SW480 (cell line): ENCODE results near the gene PPP2R2C.

Experiments used
- DNase-seq: peaks from one replicate; pipeline ENCODE4 v3.0.0-alpha.2; 2016; ENCODE audit warnings: low spot score

PPP2R2C gene

DNA sequence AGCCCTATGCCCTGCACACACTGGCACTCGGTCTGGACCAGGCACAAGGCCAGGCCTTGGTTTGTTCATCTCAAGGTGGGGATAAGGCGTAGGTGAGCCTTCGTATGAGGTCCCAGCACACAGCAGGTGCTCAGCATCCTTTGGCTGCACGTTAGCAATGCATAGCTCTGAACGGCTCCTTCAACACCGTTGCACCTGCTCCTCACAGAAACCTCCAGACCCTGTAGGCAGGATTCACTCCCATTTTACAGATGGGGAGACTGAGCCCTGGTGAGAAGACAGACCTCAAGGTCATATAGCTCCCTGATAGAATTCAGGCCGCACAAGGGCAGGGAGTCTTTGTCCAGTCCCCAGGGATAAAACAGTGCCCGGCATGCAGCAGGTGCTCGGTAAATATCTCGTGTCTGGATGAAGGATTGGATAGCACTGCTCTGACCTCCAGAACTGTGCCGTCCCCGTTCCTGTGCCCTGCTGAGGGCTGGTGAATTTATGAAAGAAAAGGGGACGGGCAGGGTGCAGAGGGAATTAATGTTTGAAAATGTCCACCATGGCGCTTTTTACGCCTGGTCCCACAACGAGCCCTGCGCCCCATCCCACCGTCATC lies 2.4 kb downstream of the PPP2R2C start:
- no peak for DNase-seq

DNA sequence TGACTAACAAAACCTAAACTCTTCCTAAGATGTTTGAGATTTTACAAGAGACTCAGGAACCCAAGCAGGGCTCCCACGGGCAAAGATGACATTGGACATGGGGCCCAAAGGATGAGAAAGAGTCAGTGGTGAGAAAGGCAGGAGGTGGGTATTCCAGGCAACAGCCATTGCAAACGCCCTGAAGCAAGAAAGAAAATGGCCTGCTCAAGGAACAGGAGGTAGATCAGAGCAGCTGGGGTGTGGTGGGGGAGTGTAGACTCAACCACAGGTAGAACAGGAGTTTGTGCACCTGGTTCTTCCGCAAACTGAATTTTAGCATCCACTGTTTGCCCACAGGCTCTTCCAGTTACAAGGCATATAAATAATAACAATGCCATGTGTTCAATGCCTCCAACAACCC lies 3.3 kb downstream of the PPP2R2C start:
- DNase-seq, result no peak

DNA sequence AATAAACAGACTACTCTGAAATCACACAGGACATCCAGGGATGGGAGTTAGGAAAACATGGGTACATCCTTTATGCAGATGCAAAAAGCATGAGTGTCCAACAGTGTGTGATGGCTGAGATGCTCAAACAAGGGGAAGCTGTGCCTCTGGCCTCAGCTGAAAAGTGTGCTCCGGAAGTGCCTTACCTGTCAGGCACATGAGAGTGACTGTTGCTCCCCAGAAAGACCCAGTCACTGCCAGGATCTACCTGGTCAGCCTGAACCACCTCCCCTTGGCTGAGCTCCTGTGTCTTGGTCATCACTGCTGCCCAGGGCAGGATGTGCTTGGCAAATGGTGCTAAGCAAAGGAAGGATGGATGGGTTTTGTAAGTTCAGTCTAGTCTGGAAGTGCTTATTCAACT lies 4.0 kb downstream of the PPP2R2C start:
- no peak for DNase-seq

DNA sequence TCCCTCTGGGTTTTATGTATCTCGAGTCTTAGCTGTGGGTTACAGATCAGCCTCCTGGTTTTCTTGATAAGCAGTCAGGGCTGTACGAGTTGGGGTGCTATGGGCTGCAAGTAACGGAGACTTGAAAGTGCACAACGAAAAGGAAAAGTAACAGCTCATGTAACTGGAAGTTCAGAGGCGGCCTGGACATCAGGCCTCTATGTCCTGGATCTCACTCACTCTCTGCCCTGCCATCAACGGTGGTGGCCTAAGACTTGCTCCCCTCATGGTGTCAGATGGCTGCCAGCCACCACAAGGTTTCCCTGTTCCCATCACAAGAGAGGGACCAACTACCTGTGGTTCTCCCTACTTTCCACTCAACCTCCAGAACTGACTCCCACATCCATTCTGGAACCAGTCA lies 4.8 kb downstream of the PPP2R2C start:
- no peak for DNase-seq

DNA sequence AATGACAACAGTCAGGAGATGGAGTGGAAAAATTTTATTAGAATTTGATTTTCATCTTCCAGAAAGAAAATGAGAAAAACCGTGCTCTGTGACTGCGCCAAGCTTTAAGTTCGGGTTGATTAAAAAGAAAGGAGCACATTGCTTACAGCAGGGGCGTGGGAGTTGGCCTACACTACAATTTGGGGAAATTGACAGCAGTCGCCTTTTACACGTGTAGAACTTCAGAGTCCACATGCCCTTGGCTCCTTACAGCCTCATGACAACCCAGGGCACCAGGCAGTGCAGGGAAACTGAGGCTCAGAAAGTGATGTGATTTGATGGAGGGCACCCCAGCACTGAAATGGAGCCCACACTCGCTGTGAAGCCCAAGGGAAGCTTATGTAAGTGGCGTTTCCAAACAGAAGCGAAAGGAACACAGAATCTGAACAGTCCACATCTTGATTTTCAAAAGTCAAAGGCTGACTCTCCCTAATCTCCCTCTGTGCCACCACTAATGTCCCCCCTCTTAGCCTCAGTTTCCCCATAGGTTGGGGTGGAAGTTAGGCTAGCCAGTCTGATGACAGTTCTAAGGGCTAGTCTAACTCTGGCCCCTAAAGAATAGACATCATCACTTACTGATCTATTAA lies 5.5 kb downstream of the PPP2R2C start:
- DNase-seq, result no peak

DNA sequence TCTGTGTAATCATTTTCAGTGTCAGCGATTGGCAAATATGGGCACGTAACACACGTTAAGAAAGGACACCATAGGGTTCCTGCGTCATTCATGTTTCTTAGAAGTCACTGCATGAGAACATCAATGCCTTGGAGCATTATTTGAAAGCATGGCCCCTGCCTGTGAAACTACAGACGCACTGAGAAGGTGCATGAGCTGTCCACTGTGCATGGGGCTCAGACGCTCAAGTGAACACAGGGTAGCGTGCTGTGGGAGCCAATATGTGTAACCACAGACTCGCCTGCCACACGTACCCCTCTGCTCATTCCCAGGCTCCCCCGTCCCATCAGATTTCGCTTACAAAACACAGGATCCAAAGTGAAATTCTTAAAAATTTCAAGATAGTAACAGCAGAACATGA lies 6.5 kb downstream of the PPP2R2C start:
- no peak for DNase-seq

DNA sequence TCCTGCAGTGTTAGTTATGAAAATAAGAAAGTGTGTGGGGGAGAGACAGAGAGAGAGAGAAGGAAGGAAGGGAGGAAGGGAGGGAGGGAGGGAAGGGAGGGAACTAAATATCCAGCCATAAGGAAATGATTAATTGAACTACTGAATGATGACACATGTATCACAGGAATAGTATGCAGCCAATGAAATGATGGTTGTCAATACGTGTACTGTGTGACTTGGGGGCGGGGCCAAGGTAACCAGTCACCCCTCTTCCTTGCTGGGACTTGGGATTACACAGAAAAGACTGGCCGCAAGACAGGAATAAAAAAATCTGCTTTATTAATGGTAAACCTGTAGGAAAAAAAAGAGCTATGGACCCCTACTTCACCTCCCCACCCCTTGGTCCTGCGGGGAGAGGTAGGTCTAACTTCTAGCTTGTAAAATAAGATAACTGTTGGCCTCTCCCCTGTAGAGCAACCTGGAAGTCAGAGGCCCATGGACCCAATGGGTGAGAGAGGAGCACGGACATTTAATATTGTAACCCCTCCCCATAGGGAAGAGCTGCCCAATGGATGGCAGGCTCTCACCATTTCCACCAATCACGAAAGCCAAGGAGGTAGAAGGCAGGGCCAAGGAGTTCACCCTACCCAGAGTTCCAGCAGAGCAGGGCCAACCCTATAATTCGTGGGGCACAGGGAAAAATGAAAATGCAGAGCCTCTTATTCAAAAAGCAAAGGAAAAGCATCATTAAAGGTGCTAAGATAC lies 7.4 kb downstream of the PPP2R2C start:
- DNase-seq, result peak; percentile 26

DNA sequence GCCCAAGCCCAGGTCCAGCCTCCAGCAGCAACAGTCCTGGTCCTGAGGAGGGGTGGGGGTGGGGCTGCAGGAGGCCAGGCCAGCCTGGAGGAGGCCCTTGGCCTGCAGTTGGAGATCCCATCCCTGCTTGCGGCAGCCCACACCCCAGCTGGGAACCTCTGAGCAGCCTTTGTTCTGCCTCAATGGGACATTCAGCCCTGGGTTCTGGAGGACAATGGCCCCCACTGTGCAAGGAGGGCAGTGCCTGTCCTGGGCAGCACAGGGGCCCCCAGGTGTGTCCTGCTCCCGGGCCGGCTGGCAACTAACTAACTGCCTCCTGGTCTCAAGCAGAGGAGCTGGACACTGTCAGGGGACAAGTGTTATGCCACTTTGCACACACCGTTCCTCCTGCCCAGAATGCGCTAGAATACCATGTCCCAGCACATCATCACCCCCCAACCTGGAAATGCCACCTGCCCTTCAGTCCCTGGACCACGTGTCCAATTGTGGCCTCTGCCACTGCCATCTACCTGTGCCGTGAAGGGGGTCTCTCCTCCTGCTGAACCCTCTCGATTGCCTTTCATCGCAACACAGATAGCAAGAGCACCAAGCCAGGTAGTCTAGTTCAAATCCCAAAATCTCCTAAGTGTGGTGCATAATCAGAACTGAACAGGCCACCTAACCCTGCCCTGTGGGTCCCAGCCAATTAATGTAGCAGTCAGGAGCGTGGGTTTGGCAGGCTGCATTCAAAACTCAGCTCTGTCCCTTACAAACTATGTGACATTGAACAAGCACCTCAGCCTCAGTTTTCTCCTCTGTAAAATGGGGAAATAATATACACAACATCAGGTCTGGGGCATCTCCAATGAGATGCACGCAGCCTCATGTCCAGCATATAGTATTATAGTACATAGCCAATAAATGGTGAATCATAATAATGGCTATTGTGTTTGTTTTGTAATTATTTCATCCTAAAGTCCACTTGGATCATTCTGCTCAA lies 8.8 kb downstream of the PPP2R2C start:
- DNase-seq, result no peak

DNA sequence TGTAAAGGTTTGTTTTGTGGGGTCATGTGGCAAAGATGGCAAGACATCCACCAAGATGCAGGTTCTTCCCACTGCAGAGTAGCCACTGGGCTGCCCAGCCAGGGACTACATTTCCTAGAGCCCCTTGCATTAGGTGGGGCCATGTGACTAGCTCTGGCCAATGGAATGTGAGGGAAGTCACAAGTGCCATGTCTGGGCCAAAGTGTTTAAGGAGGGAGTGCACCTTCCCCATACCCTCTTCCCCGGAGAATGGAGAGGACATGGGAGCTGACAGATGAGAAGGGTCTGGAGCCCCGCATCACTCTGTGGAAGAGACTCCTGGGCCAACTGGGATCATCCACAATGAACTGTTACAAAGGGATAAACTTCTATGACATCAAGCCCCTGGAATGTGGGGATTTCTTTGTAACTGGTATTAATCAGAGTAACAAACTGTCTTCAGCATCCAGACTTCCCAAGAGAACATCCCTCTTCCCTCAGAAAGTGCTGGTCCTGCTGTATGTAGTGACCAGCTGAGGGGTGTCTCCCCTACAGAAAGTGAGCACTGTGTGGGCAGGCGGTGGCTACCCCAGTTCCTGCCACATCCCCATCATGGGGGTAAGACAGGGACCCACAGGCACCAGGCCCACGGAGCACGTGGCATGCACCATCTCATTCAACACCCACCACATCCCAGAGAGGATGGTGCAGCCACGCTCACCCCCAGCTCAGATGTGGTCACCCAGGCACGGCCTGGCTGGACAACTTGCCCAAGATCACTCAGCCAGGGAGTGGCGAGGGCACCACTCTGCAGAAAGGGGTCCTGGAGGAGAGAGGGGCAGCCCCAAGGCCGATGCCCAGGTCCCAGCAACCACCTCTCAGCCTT lies 10.9 kb downstream of the PPP2R2C start:
- no peak for DNase-seq

DNA sequence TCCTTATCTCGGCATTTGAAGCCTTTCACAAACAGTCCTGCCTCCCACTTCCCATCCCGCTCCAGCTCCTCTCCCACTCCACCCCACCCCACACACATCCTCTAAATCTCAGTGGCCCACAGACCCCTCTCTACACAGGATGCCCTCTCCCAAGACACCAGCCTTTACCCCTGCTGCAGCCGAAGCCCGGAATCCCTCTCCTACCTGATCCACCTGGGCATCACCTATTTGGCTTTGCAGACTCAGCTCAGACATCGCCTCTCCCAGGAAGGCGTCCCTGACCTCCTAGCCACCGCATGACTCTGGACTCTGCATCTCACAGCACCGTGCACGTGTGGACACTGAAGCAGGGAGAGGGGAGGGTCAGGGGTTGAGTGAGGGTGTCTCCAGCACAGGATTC lies 11.5 kb downstream of the PPP2R2C start:
- DNase-seq, result no peak

DNA sequence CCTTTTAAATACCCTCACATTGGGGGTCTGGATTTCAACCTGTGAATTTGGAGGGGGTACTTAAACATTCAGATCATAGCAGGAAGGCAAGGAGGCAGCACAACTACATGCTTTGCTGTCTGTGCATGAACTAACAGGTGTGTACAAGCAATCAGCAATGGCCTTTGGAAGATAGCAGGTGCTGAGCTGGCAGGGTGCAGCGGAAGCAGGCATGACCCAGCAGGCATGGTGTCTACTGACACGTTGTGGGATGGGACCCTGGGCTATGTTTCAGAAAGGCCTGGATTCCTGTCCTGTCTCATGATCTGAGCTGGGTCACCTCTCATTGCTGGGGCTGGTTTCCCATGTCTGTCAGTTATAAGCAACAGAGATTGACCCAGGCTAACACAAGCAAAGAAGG lies 13.9 kb downstream of the PPP2R2C start:
- no peak for DNase-seq

DNA sequence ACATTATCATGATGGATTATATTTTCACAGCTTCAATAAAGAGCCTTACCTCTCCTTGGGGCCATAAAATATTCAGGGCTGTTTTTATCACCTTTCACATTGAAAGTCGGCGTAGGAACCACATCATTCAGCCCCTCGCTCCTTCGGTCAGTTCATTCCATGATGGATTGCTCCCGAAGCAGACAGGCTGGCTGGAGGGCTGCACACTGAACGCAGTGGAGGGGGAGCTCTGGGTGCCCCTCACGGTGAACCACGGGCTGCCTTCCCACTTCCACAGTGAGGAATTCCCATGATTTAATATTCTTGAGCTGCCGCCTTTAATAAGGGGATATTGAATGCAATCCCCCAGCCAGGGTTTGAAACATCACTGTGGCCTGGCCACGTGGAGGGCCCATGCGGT lies 16.0 kb downstream of the PPP2R2C start:
- DNase-seq, result no peak

DNA sequence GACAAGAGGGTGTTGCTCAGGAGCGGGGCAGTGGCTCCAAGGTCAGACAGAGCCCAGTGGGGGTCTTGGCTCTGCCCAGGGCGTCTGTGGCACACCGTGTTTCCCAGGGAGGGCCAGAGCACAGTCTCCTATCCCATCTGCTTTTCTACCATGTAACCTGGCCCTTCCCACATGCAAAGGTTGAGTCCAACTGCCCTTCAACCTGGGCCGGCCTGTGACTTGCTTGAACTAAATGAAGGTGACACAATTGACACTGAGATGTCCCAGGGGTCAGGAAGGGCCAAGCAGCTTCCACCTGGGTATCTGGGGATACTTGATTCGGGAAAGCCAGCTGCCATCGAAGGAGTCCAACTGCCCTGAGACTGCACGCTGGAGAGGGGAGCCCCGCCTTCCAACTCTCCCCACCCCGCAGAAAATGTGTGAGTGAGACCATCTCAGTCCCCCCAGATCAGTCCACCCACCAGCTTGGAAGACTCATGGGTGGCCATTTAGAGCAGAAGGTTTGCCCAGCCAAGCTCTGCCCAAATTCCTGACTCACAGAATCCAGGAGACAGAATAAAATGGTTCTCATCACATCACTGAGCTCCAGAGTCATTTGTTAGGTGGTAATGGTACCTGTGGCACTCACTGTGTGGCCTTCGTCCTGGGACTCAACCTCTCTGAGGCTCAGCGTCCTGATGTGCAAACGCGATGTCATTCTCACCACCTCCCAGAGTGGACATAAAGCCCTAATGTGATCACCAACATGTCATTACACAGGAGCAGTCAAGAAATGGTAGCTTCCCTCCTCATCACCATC lies 18.1 kb downstream of the PPP2R2C start:
- no peak for DNase-seq

DNA sequence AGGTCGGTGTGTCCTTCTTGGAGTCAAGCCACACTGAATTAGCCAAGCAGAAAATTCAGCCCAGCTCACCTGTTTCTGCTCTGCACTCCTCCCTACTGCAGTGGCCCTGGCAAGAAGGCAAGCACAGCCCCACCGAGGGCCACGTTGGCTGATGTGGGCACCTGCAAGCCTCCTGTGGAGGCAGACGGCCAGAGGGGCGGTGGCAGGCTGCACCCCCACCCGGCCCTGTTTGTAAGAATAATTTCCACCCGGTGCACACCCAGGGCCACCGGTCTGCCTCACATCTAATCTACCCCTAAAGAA lies 18.8 kb downstream of the PPP2R2C start:
- no peak for DNase-seq

DNA sequence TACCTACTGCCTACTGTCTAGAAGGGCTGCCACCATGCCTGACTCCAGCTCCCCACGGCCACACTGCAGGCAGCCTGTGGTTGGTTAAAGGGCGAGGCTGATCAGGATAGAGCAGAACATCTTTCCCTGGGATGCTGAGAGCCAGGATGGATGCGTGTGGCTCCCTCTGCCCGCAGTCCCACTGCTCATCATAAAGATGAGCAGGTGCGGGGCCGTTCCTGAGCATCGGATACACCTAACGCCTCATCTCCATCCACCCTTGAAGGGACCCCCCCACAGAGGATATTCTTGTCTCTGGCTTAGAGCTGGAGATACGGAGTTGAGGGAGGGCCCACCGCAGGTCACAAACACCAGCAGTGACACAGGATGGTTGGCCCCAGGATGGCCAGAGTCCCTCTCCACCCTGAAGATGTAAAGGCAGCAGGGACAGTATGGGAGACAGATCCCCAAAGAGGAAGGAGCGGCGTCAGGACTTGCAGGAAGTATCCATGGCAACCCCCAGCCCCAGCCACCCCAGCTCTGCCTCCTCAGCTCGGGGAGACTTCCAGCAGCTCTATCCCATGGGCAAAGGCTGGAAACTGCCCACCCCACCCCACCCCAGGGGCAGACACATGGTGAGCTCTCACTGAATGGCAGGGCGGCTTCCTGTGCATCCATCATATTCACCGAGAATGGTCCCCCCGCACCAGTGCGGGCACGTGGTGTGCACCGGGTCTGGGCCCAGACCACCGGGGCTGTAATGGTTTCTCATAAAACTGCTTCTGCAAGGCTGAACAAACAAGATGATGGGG lies 19.3 kb downstream of the PPP2R2C start:
- DNase-seq, result no peak

DNA sequence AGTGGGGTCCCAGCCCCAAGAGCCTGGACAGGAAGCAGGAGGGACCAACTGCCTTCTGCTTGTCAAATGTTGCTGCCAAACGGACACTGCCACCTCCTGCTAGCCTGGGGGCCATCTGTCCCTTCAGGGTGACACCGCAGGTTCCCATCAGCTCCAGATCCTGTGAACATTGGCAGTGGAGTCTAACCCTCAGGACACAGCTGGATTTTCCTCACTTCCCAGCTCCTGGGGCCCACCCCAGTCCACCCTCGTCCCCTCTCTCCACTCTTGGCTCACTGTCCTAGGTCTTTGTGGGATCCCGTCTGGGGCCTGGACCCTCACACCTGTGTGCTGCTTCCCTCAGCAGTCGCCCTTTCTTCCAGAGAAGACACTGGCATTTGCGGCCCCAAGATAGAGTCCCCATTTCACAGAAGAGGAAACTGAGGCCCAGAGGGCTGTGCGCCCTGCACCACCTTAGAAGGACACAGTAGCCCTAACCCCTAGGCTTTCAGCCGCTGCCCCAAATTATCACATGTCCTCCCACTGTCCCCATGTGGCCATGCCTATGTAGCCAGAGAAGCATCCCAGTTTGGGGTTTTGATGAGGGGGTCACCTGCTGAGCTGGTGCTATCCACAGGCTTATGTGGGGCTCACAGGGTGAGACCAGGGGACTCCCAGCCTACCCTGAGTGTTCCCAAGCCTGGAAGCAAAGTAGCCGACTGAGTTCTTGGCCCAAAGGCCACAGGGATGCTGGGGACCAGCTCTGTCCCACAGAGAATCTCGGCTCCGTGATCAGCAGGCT lies 20.1 kb downstream of the PPP2R2C start:
- DNase-seq, result no peak

DNA sequence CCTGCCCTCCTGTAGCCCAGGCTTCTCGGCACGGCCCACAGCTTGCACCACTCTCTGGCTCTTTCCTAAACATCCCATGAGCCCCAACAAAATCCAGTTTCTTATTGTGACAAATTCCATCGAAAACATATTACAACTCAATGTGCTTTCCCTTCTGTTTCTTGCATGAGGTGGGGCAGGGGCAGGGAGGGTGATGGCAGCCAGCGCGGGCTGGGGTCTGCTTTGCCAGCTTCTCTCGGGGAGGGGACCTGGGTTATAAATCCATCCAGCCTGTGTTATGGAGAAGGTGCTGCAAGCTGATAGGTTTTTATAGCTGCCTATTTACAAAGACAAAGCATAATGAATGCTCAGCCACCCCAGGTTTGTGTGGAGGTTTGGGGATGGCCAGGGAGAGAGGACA lies 21.1 kb downstream of the PPP2R2C start:
- DNase-seq, result no peak

DNA sequence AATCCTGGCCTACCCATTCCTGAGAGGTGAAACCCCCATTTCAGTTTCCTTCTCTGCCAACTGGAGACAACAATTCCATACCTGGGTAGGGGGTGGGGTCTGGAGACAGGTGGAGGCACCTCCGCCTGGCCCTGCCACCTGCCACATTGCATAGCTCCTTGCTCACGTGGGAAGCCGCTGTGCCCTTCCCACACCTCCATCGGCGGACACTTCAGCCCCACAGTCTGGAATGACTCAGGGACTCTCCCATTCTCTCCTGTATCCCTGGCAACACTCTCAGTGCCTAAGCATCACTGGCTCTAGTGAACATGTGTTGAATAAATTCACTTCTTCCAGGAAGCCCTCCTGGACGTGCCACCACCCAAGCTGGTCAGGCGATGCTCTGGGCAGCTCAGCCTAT lies 21.7 kb downstream of the PPP2R2C start:
- DNase-seq, result no peak

DNA sequence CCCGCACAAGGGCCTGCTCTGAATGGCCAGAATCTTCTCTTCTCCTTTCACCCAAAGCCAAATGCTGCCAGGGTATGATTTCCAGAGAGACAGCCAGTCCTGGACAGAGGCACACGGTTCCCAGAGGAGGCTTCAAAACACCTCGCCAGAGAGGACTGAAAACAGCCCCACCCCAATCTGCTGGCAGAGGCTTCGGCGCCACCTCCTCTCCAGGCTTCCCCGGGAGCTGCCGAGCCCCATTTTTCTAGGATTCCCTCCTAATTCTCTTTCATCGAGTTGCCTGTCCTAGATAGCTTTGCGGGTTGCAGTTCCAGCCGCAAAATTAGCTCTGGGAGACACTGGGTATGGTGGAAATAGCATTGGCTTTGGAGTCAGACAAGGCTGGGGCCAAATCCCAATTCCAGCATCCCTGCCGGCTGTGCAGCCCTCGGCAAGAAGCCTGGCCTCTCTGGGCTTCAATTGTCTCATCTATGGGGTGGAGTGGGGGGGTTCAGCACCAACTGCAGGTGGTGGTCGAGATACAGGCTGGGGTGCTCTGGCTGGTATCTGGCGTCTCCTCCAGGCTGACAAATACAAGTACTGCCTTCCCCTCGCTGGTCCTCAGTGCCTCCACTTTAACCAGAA lies 22.6 kb downstream of the PPP2R2C start:
- DNase-seq, result no peak
